ENCODE results near the gene CHGA. TPM values are rescaled to one million over a fixed set of nuclear protein-coding genes. Genes with fewer than 3 reads are reported as not detected.

Gene CHGA
- total and polyA plus RNA-seq, 2 donors (not counting 1 experiment from before 2014, with no cell fraction given) = not detected

GRCh38 chr14:92906420-92906819, 16.5 kb upstream of the CHGA start:
- ATAC-seq (ENCODE audit: low read depth) (no peak), DNase-seq (no peak)
- H3K4me3 ChIP-seq (ENCODE audit: control extremely low read depth in 1 of 5, extremely low read depth in 1 of 5, insufficient read depth in 1 of 5, low read depth in 2 of 5, low read length in 4 of 5) = no peak overlapping the region
- no peaks in the 10 kb centered on the region for H3K4me1 ChIP-seq (ENCODE audit: control insufficient read depth in 2 of 2, insufficient read depth in 2 of 2, low read length in 2 of 2)
- ChIA-PET CTCF (no interaction called here), POLR2A (no interaction called here)
- Mint-ChIP-seq H3K4me1 (no peaks in the 10 kb centered on the region), H3K4me3 (no peak overlapping the region), H3K27ac (no peak overlapping the region), H3K9me3 (ENCODE audit: insufficient read depth) (no peaks in the 10 kb centered on the region), H3K27me3 (peaks cover 30% of the 10 kb centered on the region)
- no peak overlapping the region for H3K9ac ChIP-seq (ENCODE audit: low read length)
- WGBS (ENCODE audit: insufficient coverage) = 82% methylated on average over 4 of the region's 6 CpGs
- TF ChIP-seq EZH2 (IDR thresholded peaks at IDR 0.05; ENCODE audit: borderline replicate concordance, insufficient read depth, low read depth, low read length, poor library complexity, severe bottlenecking) (no peak), CTCF (IDR thresholded peaks at IDR 0.05) (no peak)
- no peak overlapping the region for H3K27ac ChIP-seq (ENCODE audit: low read length in 2 of 2)
- peaks cover 0 to 4% (median 0%) of the 10 kb centered on the region in 3 donors for H3K9me3 ChIP-seq (ENCODE audit: control extremely low read depth in 1 of 3, control insufficient read depth in 2 of 3, insufficient read depth in 1 of 3, low read length in 2 of 3)
- H2AFZ ChIP-seq (ENCODE audit: insufficient read depth, low read depth, low read length, poor library complexity, severe bottlenecking) = no peak overlapping the region
- no peak overlapping the region for H3K4me2 ChIP-seq (replicated peaks; ENCODE audit: low read depth, low read length, poor library complexity, severe bottlenecking)
- no peaks in the 10 kb centered on the region for H4K20me1 ChIP-seq (ENCODE audit: control insufficient read depth, insufficient read depth, low read length, poor library complexity, severe bottlenecking)
- H3K79me2 ChIP-seq (ENCODE audit: control insufficient read depth, insufficient read depth, low read length) = no peaks in the 10 kb centered on the region
- no peaks in the 10 kb centered on the region for H3K36me3 ChIP-seq (replicated peaks in 1 of 2; ENCODE audit: control extremely low read depth in 1 of 2, control insufficient read depth in 1 of 2, extremely low read depth in 1 of 2, insufficient read depth in 2 of 2, low read length in 1 of 2)
- peaks cover 0 to 19% (median 0%) of the 10 kb centered on the region in 4 experiments for H3K27me3 ChIP-seq (replicated peaks in 1 of 4; ENCODE audit: control extremely low read depth in 1 of 4, control insufficient read depth in 3 of 4, insufficient read depth in 4 of 4, low read length in 3 of 4)
- intact Hi-C loops (cut with micrococcal nuclease) = no loop called here

DNA sequence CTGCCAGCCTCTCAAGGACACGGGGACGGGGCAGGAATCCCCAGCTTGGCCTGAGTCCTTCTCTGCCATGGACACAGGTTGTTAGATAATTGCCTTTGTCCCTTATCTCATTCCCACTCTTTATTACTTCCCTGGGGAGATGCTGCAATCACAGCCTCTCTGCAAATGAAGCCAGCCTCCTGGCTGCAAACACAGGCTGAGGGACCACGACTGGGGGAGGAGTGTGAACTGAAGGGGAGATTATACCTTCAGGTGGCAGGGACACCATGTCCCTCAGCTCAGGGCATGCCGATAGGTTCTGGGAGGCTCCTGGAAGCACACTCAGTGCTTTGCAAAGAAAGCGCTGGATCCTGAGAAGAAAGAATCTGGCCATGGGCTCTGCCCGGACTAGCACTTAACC, 16.1 kb upstream of the CHGA start:
- H3K9me3 Mint-ChIP-seq (ENCODE audit: insufficient read depth) = no peaks in the 10 kb centered on the region
- H3K27ac ChIP-seq (ENCODE audit: low read length in 2 of 2) = no peak overlapping the region
- no peak for ATAC-seq (ENCODE audit: low read depth)
- H2AFZ ChIP-seq (ENCODE audit: insufficient read depth, low read depth, low read length, poor library complexity, severe bottlenecking) = no peak overlapping the region
- peaks cover 0 to 4% (median 0%) of the 10 kb centered on the region in 3 donors for H3K9me3 ChIP-seq (ENCODE audit: control extremely low read depth in 1 of 3, control insufficient read depth in 2 of 3, insufficient read depth in 1 of 3, low read length in 2 of 3)
- peaks cover 0 to 19% (median 0%) of the 10 kb centered on the region in 4 experiments for H3K27me3 ChIP-seq (replicated peaks in 1 of 4; ENCODE audit: control extremely low read depth in 1 of 4, control insufficient read depth in 3 of 4, insufficient read depth in 4 of 4, low read length in 3 of 4)
- no peaks in the 10 kb centered on the region for H3K4me1 Mint-ChIP-seq
- no peaks in the 10 kb centered on the region for H3K4me1 ChIP-seq (ENCODE audit: control insufficient read depth in 2 of 2, insufficient read depth in 2 of 2, low read length in 2 of 2)
- H3K27ac Mint-ChIP-seq = no peak overlapping the region
- TF ChIP-seq CTCF (IDR thresholded peaks at IDR 0.05) (no peak), EZH2 (IDR thresholded peaks at IDR 0.05; ENCODE audit: borderline replicate concordance, insufficient read depth, low read depth, low read length, poor library complexity, severe bottlenecking) (no peak)
- no peak overlapping the region for H3K9ac ChIP-seq (ENCODE audit: low read length)
- H3K4me3 ChIP-seq (ENCODE audit: control extremely low read depth in 1 of 5, extremely low read depth in 1 of 5, insufficient read depth in 1 of 5, low read depth in 2 of 5, low read length in 4 of 5) = no peak overlapping the region
- ChIA-PET CTCF (no interaction called here), POLR2A (no interaction called here)
- no peaks in the 10 kb centered on the region for H3K79me2 ChIP-seq (ENCODE audit: control insufficient read depth, insufficient read depth, low read length)
- WGBS (ENCODE audit: insufficient coverage) = 56% methylated on average over 4 of the region's 6 CpGs
- intact Hi-C loops (cut with micrococcal nuclease) = no loop called here
- no peaks in the 10 kb centered on the region for H4K20me1 ChIP-seq (ENCODE audit: control insufficient read depth, insufficient read depth, low read length, poor library complexity, severe bottlenecking)
- H3K4me3 Mint-ChIP-seq = no peak overlapping the region
- DNase-seq = no peak
- no peak overlapping the region for H3K4me2 ChIP-seq (replicated peaks; ENCODE audit: low read depth, low read length, poor library complexity, severe bottlenecking)
- no peaks in the 10 kb centered on the region for H3K36me3 ChIP-seq (replicated peaks in 1 of 2; ENCODE audit: control extremely low read depth in 1 of 2, control insufficient read depth in 1 of 2, extremely low read depth in 1 of 2, insufficient read depth in 2 of 2, low read length in 1 of 2)
- peaks cover 30% of the 10 kb centered on the region for H3K27me3 Mint-ChIP-seq

Measured in B cell (primary cell).